ENCODE measurements around the gene ASIC1.

DNA sequence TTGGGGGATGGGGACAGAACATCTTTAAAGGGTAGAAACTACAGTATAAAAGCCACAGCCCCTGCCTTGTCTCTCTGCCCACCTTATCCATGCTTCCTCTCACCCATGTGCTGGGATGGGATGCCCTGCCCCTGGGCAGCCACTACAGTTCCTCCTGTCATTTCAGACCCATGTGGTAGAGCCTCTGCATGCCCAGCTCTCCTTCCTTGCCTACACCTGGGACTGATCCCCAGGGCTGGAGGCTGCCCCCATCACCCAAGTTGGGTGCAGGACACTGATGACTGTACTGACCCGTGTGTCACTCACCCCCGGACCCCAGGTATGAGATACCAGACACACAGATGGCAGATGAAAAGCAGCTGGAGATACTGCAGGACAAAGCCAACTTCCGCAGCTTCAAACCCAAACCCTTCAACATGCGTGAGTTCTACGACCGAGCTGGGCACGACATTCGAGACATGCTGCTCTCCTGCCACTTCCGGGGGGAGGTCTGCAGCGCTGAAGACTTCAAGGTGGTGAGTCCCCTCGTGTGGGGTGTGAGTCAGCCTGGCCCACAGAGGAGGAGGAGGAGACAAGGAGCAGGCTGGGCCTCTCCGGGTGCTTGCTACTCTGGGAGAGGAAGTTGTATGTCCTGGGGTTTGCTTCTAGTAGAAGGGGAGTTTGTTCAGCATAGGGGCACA lies 2.2 kb downstream of the ASIC1 start:
- TF ChIP-seq, protein P1, sequence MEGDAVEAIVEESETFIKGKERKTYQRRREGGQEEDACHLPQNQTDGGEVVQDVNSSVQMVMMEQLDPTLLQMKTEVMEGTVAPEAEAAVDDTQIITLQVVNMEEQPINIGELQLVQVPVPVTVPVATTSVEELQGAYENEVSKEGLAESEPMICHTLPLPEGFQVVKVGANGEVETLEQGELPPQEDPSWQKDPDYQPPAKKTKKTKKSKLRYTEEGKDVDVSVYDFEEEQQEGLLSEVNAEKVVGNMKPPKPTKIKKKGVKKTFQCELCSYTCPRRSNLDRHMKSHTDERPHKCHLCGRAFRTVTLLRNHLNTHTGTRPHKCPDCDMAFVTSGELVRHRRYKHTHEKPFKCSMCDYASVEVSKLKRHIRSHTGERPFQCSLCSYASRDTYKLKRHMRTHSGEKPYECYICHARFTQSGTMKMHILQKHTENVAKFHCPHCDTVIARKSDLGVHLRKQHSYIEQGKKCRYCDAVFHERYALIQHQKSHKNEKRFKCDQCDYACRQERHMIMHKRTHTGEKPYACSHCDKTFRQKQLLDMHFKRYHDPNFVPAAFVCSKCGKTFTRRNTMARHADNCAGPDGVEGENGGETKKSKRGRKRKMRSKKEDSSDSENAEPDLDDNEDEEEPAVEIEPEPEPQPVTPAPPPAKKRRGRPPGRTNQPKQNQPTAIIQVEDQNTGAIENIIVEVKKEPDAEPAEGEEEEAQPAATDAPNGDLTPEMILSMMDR (conservative IDR thresholded peaks at IDR 0.05; ENCODE audit: low read depth, low read length), result no peak
- no peak for TF ChIP-seq EZH2 (IDR thresholded peaks at IDR 0.05; ENCODE audit: low read length, unreplicated experiment)
- TF ChIP-seq EZH2phosphoT487 (IDR thresholded peaks at IDR 0.05; ENCODE audit: borderline replicate concordance, low read length), result no peak

Measured in PC-3 (cell line).